GM12878 (cell line): Measurements from ENCODE around the gene HS3ST5. TPM values are rescaled to one million over a fixed set of nuclear protein-coding genes. Genes with fewer than 3 reads are reported as not detected.

Experiments
- ATAC-seq: fragments of 200-7000 bp; cut with Tn5 transposase; 3 replicates; pipeline ENCODE4 v1.9.1; 2020; ENCODE audit warnings: mild to moderate bottlenecking, moderate library complexity
- BruUV-seq: library from RNA; stranded (reverse); fragments of 400-500 nt; replicated peaks from 2 replicates; lab custom pipeline; 2021; lab: Mats Ljungman, UMichigan
- CTCF ChIA-PET: fragments of 300-600 bp; sonication (Branson Sonifier 250); formaldehyde crosslinking; extraction: SDS; loops from one replicate; lab custom pipeline; 2021; ENCODE audit warnings: inconsistent platforms; lab: Yijun Ruan, JAX
- POLR2A ChIA-PET: fragments of 350-600 bp; formaldehyde crosslinking; extraction: SDS; loops from one replicate; lab custom pipeline; 2021; ENCODE audit warnings: inconsistent platforms; lab: Charles Lee
- RAD21 ChIA-PET: fragments of 300-600 bp; sonication (Branson Sonifier 250); formaldehyde crosslinking; loops from one replicate; lab custom pipeline; 2023; ENCODE audit warnings: antibody characterized with exemption; ENCODE audit not compliant: unreplicated experiment; lab: Charles Lee
- SMC1A ChIA-PET: fragments of 300-600 bp; sonication (Branson Sonifier 250); formaldehyde crosslinking; loops from one replicate; lab custom pipeline; 2023; ENCODE audit not compliant: unreplicated experiment, uncharacterized antibody; lab: Charles Lee
- DNase-seq: peaks from one replicate; pipeline ENCODE4 v3.0.0-alpha.2; 2011; ENCODE audit warnings: low read depth, low spot score
- FAIRE-seq: peaks from 3 replicates; lab custom pipeline; 2011; peaks lifted over from hg19 to GRCh38; lab: Jason Lieb, UNC
- H2AFZ ChIP-seq: 2 replicates; pipeline ENCODE4 v1.6.0; 2011; ENCODE audit warnings: low read depth, low read length, control low read depth; ENCODE audit not compliant: control insufficient read depth
- H3K27ac ChIP-seq: 2 replicates; pipeline ENCODE4 v1.5.1; 2011; ENCODE audit warnings: control low read depth; ENCODE audit not compliant: control insufficient read depth, insufficient read depth
- H3K27me3 ChIP-seq, 2 experiments: replicated peaks in 1 of 2; 2 replicates each; pipeline versions ENCODE4 v1.6.0 to v1.6.1; 2011; ENCODE audit warnings: low read length in 1 of 2; ENCODE audit not compliant: control insufficient read depth in 2 of 2, insufficient read depth in 2 of 2
- H3K36me3 ChIP-seq, 2 experiments: 2 replicates each; pipeline ENCODE4 v1.5.1; 2011; ENCODE audit warnings: low read length in 1 of 2; ENCODE audit not compliant: control insufficient read depth in 2 of 2, insufficient read depth in 2 of 2
- H3K4me1 ChIP-seq: 2 replicates; pipeline ENCODE4 v1.6.1; 2011; ENCODE audit warnings: mild to moderate bottlenecking, low read length, moderate library complexity, mixed read lengths; ENCODE audit not compliant: control insufficient read depth, insufficient read depth
- H3K4me2 ChIP-seq: 2 replicates; pipeline ENCODE4 v1.6.0; 2011; ENCODE audit warnings: control low read depth; ENCODE audit not compliant: control insufficient read depth, insufficient read depth
- H3K4me3 ChIP-seq: fragments of 200-600 bp; sonication (generic); 2 replicates; pipeline ENCODE4 v1.5.1; 2016
- H3K79me2 ChIP-seq: 2 replicates; pipeline ENCODE4 v1.6.0; 2011; ENCODE audit warnings: low read length; ENCODE audit not compliant: control insufficient read depth, insufficient read depth
- H3K9ac ChIP-seq: 2 replicates; pipeline ENCODE4 v1.8.0; 2011; ENCODE audit warnings: low read length, control low read depth, mixed read lengths; ENCODE audit not compliant: control insufficient read depth, insufficient read depth
- H3K9me3 ChIP-seq: replicated peaks from 3 replicates; pipeline ENCODE4 v1.5.1; 2011; ENCODE audit warnings: mild to moderate bottlenecking, low read length; ENCODE audit not compliant: control insufficient read depth, insufficient read depth
- H4K20me1 ChIP-seq: 2 replicates; pipeline ENCODE4 v1.6.0; 2011; ENCODE audit not compliant: control insufficient read depth, insufficient read depth
- DPF2 ChIP-seq: fragments of 450-650 bp; IDR thresholded peaks from 2 replicates; pipeline ENCODE4 v1.6.1; 2017; ENCODE audit warnings: mild to moderate bottlenecking
- MTA2 ChIP-seq: fragments of 450-650 bp; IDR thresholded peaks from 2 replicates; pipeline ENCODE4 v1.6.1; 2016; ENCODE audit warnings: low read depth, mild to moderate bottlenecking, moderate library complexity
- SMAD5 ChIP-seq: IDR thresholded peaks from 2 replicates; pipeline ENCODE4 v1.6.1; 2016; ENCODE audit warnings: antibody characterized with exemption, low read depth
- USF1 ChIP-seq: IDR thresholded peaks from 2 replicates; pipeline ENCODE4 v1.6.1; 2011; ENCODE audit warnings: borderline replicate concordance, low read depth, mild to moderate bottlenecking, moderate library complexity, mixed read lengths, low read length; ENCODE audit not compliant: insufficient read depth; ENCODE audit errors: extremely low read length
- WGBS: methylation state at CpG from one replicate; pipeline ENCODE4 v1.1.6; 2016; ENCODE audit warnings: low lambda C conversion rate; ENCODE audit not compliant: insufficient replicate concordance, insufficient coverage; ENCODE audit errors: missing lambda C conversion rate; 5-methylcytosine and 5-hydroxymethylcytosine counted together
- in situ Hi-C: fragments of 300-500 bp; cut with MboI; formaldehyde crosslinking; loops from 9 replicates; pipeline ENCODE4 v1.14.3; 2018; ENCODE audit warnings: mixed read lengths
- intact Hi-C: fragments of 100-400 bp; cut with micrococcal nuclease; formaldehyde crosslinking; loops from one replicate; pipeline ENCODE4 v1.14.2; 2022; ENCODE audit not compliant: unreplicated experiment
- polyA plus RNA-seq, 11 experiments: library from polyadenylated mRNA; depleted of rRNA in 4 of 11; unstranded in 6 of 11; stranded (reverse) in 5 of 11; fragments of >200 nt; fragmentation: Nextera tagmentation in 4 of 11; fragmentation: Illumina TruSeq in 1 of 11; extraction: Ambion mirVana in 4 of 11; extraction: Trizol in 1 of 11; gene quantifications; 1 replicate in 1 of 11; 2 replicates in 10 of 11; pipeline versions ENCODE4 v1.2.1 to v1.2.3, GENCODE V29; 2011 to 2016; ENCODE audit warnings: inconsistent platforms in 2 of 11, missing spikeins in 2 of 11, low read depth in 1 of 11
- total RNA-seq, 4 experiments: library from RNA; depleted of rRNA in 3 of 4; stranded (reverse); fragments of >200 nt in 3 of 4; fragmentation: Illumina TruSeq in 1 of 4; extraction: Trizol in 1 of 4; gene quantifications; 2 replicates each; pipeline versions ENCODE4 v1.2.1 to v1.2.3, GENCODE V29; 2013 to 2021
- TF ChIP-seq, protein P1 (sequence below): fragments of 450-650 bp; formaldehyde crosslinking; IDR thresholded peaks from 2 replicates; pipeline ENCODE4 v1.4.0; 2020; ENCODE audit warnings: mild to moderate bottlenecking, moderate library complexity
- TF ChIP-seq, protein P2 (sequence below), 3 experiments: IDR thresholded peaks in 2 of 3; conservative IDR thresholded peaks in 1 of 3; 2 replicates each; pipeline ENCODE4 v1.5.1; 2011; ENCODE audit warnings: low read depth in 3 of 3, low read length in 3 of 3, mild to moderate bottlenecking in 3 of 3, control low read depth in 2 of 3, moderate library complexity in 2 of 3, inconsistent platforms in 1 of 3, mixed read lengths in 1 of 3; ENCODE audit not compliant: control insufficient read depth in 2 of 3, insufficient read depth in 1 of 3; ENCODE audit errors: extremely low read depth in 1 of 3

The HS3ST5 gene
- total and polyA plus RNA-seq, 10 of the 15 experiments (the other 5 are each of a cell fraction or from before 2014, with no cell fraction given) = 0.04 TPM; not detected in 9

- TF ChIP-seq, protein P1, sequence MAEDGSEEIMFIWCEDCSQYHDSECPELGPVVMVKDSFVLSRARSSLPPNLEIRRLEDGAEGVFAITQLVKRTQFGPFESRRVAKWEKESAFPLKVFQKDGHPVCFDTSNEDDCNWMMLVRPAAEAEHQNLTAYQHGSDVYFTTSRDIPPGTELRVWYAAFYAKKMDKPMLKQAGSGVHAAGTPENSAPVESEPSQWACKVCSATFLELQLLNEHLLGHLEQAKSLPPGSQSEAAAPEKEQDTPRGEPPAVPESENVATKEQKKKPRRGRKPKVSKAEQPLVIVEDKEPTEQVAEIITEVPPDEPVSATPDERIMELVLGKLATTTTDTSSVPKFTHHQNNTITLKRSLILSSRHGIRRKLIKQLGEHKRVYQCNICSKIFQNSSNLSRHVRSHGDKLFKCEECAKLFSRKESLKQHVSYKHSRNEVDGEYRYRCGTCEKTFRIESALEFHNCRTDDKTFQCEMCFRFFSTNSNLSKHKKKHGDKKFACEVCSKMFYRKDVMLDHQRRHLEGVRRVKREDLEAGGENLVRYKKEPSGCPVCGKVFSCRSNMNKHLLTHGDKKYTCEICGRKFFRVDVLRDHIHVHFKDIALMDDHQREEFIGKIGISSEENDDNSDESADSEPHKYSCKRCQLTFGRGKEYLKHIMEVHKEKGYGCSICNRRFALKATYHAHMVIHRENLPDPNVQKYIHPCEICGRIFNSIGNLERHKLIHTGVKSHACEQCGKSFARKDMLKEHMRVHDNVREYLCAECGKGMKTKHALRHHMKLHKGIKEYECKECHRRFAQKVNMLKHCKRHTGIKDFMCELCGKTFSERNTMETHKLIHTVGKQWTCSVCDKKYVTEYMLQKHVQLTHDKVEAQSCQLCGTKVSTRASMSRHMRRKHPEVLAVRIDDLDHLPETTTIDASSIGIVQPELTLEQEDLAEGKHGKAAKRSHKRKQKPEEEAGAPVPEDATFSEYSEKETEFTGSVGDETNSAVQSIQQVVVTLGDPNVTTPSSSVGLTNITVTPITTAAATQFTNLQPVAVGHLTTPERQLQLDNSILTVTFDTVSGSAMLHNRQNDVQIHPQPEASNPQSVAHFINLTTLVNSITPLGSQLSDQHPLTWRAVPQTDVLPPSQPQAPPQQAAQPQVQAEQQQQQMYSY (CRISPR knock-in tag) = no peak
- TF ChIP-seq MTA2 (no peak), USF1 (no peak), SMAD5 (no peak)
Measured at GRCh38 chr6:114310053-114310452, 32.8 kb downstream of the HS3ST5 start (continued).

DNA sequence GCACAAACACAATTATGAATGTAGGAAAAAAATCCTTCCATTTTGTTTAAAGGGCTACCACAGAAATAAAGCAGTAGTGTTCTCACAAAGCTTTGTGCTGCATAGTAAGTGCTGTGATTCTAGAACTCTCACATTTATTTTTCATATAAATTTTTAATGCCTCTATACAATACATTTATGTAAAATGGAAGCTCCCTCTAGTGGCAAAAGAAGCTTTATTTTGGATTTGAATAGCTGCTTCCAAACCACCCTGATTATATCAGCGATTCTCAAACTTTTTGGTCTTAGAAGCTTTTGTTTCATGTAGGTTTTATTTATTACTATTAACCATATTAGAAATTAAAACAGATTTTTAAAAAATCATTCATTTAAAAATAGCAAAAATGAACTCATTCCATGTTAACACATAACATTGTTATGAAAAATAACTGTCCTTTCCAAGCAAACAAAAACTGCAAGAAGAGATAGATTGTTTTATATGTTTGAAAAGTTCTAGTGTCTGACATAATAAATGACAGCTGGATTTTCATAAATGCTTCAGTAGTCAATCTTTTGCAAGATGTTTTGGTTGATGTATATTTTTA lies 38.4 kb downstream of the HS3ST5 start:
- ChIA-PET POLR2A (no interaction called here), RAD21 (interaction anchor here (1.0 kb wide), 1 partner anchor 196 kb away, joined by 4 read pairs; no protein-coding TSS in a partner anchor), CTCF (interaction anchor here (0.6 to 1.9 kb wide), 29 partner anchors 10 to 1592 kb away, joined by 3 to 17 read pairs (median 3); no protein-coding TSS in a partner anchor), SMC1A (interaction anchor here (0.6 to 1.8 kb wide), 6 partner anchors 11 to 309 kb away, joined by 3 to 5 read pairs (median 3); no protein-coding TSS in a partner anchor)
- Histone ChIP-seq H3K4me3 (no peak overlapping the region), H4K20me1 (no peaks in the 10 kb centered on the region), H3K79me2 (no peaks in the 10 kb centered on the region), H3K36me3 (no peaks in the 10 kb centered on the region), H3K9ac (no peak overlapping the region), H3K27me3 (no peaks in the 10 kb centered on the region), H3K4me1 (no peaks in the 10 kb centered on the region), H3K9me3 (no peaks in the 10 kb centered on the region), H3K27ac (no peak overlapping the region), H3K4me2 (no peak overlapping the region), H2AFZ (no peak overlapping the region)
- TF ChIP-seq DPF2 = no peak
- TF ChIP-seq, protein P2, sequence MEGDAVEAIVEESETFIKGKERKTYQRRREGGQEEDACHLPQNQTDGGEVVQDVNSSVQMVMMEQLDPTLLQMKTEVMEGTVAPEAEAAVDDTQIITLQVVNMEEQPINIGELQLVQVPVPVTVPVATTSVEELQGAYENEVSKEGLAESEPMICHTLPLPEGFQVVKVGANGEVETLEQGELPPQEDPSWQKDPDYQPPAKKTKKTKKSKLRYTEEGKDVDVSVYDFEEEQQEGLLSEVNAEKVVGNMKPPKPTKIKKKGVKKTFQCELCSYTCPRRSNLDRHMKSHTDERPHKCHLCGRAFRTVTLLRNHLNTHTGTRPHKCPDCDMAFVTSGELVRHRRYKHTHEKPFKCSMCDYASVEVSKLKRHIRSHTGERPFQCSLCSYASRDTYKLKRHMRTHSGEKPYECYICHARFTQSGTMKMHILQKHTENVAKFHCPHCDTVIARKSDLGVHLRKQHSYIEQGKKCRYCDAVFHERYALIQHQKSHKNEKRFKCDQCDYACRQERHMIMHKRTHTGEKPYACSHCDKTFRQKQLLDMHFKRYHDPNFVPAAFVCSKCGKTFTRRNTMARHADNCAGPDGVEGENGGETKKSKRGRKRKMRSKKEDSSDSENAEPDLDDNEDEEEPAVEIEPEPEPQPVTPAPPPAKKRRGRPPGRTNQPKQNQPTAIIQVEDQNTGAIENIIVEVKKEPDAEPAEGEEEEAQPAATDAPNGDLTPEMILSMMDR (IDR thresholded peaks at IDR 0.05 in 2 of 3, conservative IDR thresholded peaks at IDR 0.05 in 1 of 3; ENCODE audit: control insufficient read depth in 2 of 3, extremely low read depth in 1 of 3, insufficient read depth in 1 of 3, low read depth in 3 of 3, low read length in 3 of 3) = peak; percentile 34 to 40 (median 36)
- in situ Hi-C loops (no loop called here), intact Hi-C loops (loop anchor here (5.0 kb wide), 1 partner anchor 207 kb away; no protein-coding TSS in a partner anchor)
- 33% methylated on average over 1 of the region's 1 CpG for WGBS
- FAIRE-seq (no peak), DNase-seq (no peak), ATAC-seq (peak; percentile 45; the same call in 1 of the 3 replicates)
- BruUV-seq = no TSS peak
